Esophagus squamous epithelium (tissue), 5 donors: ENCODE data around the gene GOLGA6A. TPM values are rescaled to one million over a fixed set of nuclear protein-coding genes. Genes with fewer than 3 reads are reported as not detected.

ENCODE experiments used
- DNase-seq: peaks from one replicate; lab custom pipeline; 2025; lab: John Stamatoyannopoulos, UW
- H3K27ac ChIP-seq, 4 donors: fragments of 200-600 bp; sonication (generic); one replicate each; pipeline ENCODE4 v1.5.1; 2016 to 2019; ENCODE audit warnings: mild to moderate bottlenecking in 1 of 4
- H3K27me3 ChIP-seq, 4 donors: fragments of 200-600 bp; sonication (generic); 1 replicate in 3 of 4; 2 replicates in 1 of 4; pipeline versions ENCODE4 v1.5.1 to v1.6.0; 2017 to 2021; ENCODE audit warnings: antibody characterized with exemption in 1 of 4
- H3K36me3 ChIP-seq, 3 donors: fragments of 200-600 bp; sonication (generic); one replicate each; pipeline ENCODE4 v1.5.1; 2016 to 2019
- H3K4me1 ChIP-seq, 3 donors: fragments of 200-600 bp; sonication (generic); one replicate each; pipeline ENCODE4 v1.5.1; 2017 to 2019
- H3K4me3 ChIP-seq, 4 donors: fragments of 200-600 bp; sonication (generic); 1 replicate in 3 of 4; 2 replicates in 1 of 4; pipeline ENCODE4 v1.5.1; 2016 to 2019; ENCODE audit warnings: mild to moderate bottlenecking in 2 of 4, moderate library complexity in 1 of 4
- H3K9me3 ChIP-seq, 3 donors: fragments of 200-600 bp; sonication (generic); one replicate each; pipeline ENCODE4 v1.5.1; 2016 to 2019
- CTCF ChIP-seq, 6 experiments: fragments of 450-650 bp in 4 of 6; fragments of 200-600 bp in 2 of 6; sonication (generic) in 2 of 6; IDR thresholded peaks; one replicate each; pipeline ENCODE4 v1.5.1; 2016 to 2019; ENCODE audit warnings: antibody characterized with exemption in 6 of 6, mild to moderate bottlenecking in 4 of 6, moderate library complexity in 4 of 6
- POLR2A ChIP-seq, 4 donors: fragments of 450-650 bp; IDR thresholded peaks; one replicate each; pipeline ENCODE4 v1.6.1; 2017; ENCODE audit warnings: antibody characterized with exemption in 4 of 4, mild to moderate bottlenecking in 4 of 4, moderate library complexity in 3 of 4
- WGBS, 2 donors: methylation state at CpG; one replicate each; pipeline ENCODE4 v1.1.5; 2018; 5-methylcytosine and 5-hydroxymethylcytosine counted together
- intact Hi-C: fragments of 100-400 bp; cut with DNase I; formaldehyde crosslinking; loops from one replicate; pipeline ENCODE4 v1.15.0; 2022
- total RNA-seq, 4 donors: library from RNA; depleted of rRNA; stranded (reverse); fragments of >200 nt; gene quantifications; one replicate each; pipeline ENCODE4 v1.1.0, GENCODE V29; 2016
- donor health status: DM: yes; HTN: yes; CAD: no.

GOLGA6A gene
- total RNA-seq, 4 donors from 2014 or later = not detected

DNA sequence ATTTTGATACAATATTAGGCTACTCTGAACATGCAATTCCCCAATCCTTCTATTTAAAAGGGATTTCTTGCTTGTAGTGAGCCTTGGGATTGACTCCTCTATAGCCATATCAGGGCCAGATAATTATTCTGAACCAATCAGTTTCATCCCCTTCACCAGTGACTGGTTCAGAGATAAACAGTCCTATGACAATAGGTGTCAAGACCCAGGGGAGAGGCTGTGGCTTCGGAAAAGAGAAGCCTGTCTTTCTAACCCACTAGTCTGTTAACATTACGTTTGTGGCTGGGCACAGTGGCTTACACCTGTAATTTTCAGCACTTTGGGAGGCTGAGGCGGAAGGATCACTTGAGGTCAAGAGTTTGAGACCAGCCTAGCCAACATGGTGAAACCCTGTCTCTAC lies 41.8 kb upstream of the GOLGA6A start:
- intact Hi-C loops = no loop called here
- no peaks in the 10 kb centered on the region for H3K36me3 ChIP-seq
- peaks cover 7 to 20% (median 16%) of the 10 kb centered on the region in 3 donors for H3K4me1 ChIP-seq
- no peak for DNase-seq
- no peak overlapping the region for H3K27ac ChIP-seq
- H3K27me3 ChIP-seq = peaks cover 11 to 94% (median 15%) of the 10 kb centered on the region in 4 donors
- TF ChIP-seq CTCF (IDR thresholded peaks at IDR 0.05) = no peak
- TF ChIP-seq POLR2A (IDR thresholded peaks at IDR 0.05) = no peak
- H3K4me3 ChIP-seq = no peak overlapping the region
- 74 to 77% methylated on average over 3 of the region's 3 CpGs for WGBS, 2 donors
- H3K9me3 ChIP-seq = no peaks in the 10 kb centered on the region

DNA sequence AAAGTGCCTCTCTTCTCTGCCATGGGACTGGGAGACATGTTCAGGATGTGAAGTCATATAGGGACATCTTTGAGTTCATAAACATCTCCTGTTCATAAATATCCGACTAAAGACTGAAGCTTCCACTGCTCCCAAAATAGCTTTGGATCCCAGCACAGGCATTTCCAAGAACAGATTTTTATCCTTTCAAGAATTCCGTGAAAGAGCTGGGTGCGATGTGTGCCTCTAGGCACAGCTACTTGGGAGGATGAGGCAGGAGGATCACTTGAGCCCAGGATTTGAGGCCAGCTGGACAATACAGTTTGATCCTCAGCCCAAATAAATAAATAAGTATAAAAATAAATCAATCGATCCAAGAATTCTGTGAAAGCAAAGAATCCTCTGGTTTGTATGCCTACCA lies 41.3 kb upstream of the GOLGA6A start:
- no peak for DNase-seq
- 64 to 65% methylated on average over 4 of the region's 4 CpGs for WGBS, 2 donors
- intact Hi-C loops = no loop called here

GRCh38 chr15:74123131-74123429 lies 40.7 kb upstream of the GOLGA6A start:
- WGBS, 2 donors = 45 to 57% methylated on average over 1 to 3 of the region's 4 CpGs
- H3K4me1 ChIP-seq = peaks cover 5 to 9% (median 5%) of the 10 kb centered on the region in 3 donors
- no peak overlapping the region for H3K4me3 ChIP-seq
- intact Hi-C loops = no loop called here
- H3K27me3 ChIP-seq = peaks cover under 1 to 82% (median 4%) of the 10 kb centered on the region in 4 donors
- no peaks in the 10 kb centered on the region for H3K36me3 ChIP-seq
- TF ChIP-seq POLR2A (IDR thresholded peaks at IDR 0.05) (no peak), CTCF (IDR thresholded peaks at IDR 0.05) (no peak)
- no peak for DNase-seq
- no peak overlapping the region for H3K27ac ChIP-seq
- H3K9me3 ChIP-seq = no peaks in the 10 kb centered on the region

More for the DNA sequence above, 41.3 kb upstream of the GOLGA6A start:
- TF ChIP-seq CTCF (IDR thresholded peaks at IDR 0.05) (no peak), POLR2A (IDR thresholded peaks at IDR 0.05) (no peak)
- no peak overlapping the region for H3K27ac ChIP-seq
- peaks cover 6 to 88% (median 10%) of the 10 kb centered on the region in 4 donors for H3K27me3 ChIP-seq
- H3K9me3 ChIP-seq = no peaks in the 10 kb centered on the region
- H3K4me3 ChIP-seq = no peak overlapping the region
- H3K4me1 ChIP-seq = peaks cover 7 to 15% (median 11%) of the 10 kb centered on the region in 3 donors
- H3K36me3 ChIP-seq = no peaks in the 10 kb centered on the region

DNA sequence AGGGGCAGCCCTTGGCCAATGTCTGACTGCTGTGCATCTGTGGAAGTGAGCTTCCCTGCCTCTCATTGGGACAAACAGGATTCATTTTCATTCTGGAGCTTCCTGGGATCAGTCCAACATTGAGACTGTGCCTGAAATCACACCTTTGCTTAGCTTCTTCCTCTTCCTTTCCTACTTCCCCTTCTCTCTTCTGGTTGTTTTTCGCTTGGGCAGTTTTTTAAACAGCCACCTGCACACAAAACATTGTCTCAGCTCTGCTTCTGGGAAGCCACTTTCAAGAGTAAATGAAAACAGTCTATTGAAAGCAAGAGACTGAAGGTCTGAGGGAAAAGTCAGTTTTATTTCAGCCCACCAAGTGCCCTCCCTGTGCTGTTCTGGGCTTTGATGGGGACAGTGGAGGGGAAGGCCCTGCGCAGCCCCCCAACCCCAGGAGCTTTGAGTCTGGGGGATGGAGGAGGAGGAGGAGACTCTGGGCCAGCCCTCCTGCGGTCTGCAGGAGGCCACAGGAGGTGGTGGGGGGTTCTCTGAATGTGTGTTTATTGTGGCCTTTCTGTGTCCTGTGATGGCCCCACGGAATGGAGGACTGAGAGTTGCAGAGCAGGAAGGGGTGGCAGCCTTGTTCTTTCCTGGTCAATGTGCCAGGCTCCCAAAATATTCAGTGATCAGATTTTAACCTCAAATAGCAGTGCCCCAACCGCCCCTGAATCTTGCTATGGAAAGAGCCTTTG lies 40.2 kb upstream of the GOLGA6A start:
- Histone ChIP-seq H3K9me3 (no peaks in the 10 kb centered on the region), H3K27me3 (peaks cover 0 to 77% (median 0%) of the 10 kb centered on the region in 4 donors), H3K4me3 (no peak overlapping the region), H3K27ac (no peak overlapping the region), H3K36me3 (no peaks in the 10 kb centered on the region), H3K4me1 (peaks cover under 1 to 4% (median under 1%) of the 10 kb centered on the region in 3 donors)
- intact Hi-C loops = no loop called here
- 27 to 48% methylated on average over 3 to 4 of the region's 5 CpGs for WGBS, 2 donors
- DNase-seq = no peak
- TF ChIP-seq CTCF (IDR thresholded peaks at IDR 0.05) (no peak), POLR2A (IDR thresholded peaks at IDR 0.05) (no peak)

GRCh38 chr15:74121858-74122257 lies 39.5 kb upstream of the GOLGA6A start:
- Histone ChIP-seq H3K27ac (no peak overlapping the region), H3K9me3 (no peaks in the 10 kb centered on the region), H3K4me1 (no peaks in the 10 kb centered on the region), H3K36me3 (no peaks in the 10 kb centered on the region), H3K27me3 (peaks cover 0 to 70% (median 0%) of the 10 kb centered on the region in 4 donors), H3K4me3 (no peak overlapping the region)
- 61 to 66% methylated on average over 3 of the region's 6 CpGs for WGBS, 2 donors
- intact Hi-C loops = no loop called here
- TF ChIP-seq POLR2A (IDR thresholded peaks at IDR 0.05) = no peak
- TF ChIP-seq CTCF (IDR thresholded peaks at IDR 0.05) = no peak
- no peak for DNase-seq
